SHP77 treated with DMSO at 0.1 percent for 48 hours (cell line): ENCODE measurements around the gene RASSF1.
"Not testable (repeated sequence)": the region's sequence is repeated elsewhere in the genome, so short reads cannot be mapped to it uniquely, and the experiment has no call there.

Source experiments
- DNase-seq: peaks from one replicate; lab custom pipeline; 2025; lab: John Stamatoyannopoulos, UW

Gene RASSF1

DNA sequence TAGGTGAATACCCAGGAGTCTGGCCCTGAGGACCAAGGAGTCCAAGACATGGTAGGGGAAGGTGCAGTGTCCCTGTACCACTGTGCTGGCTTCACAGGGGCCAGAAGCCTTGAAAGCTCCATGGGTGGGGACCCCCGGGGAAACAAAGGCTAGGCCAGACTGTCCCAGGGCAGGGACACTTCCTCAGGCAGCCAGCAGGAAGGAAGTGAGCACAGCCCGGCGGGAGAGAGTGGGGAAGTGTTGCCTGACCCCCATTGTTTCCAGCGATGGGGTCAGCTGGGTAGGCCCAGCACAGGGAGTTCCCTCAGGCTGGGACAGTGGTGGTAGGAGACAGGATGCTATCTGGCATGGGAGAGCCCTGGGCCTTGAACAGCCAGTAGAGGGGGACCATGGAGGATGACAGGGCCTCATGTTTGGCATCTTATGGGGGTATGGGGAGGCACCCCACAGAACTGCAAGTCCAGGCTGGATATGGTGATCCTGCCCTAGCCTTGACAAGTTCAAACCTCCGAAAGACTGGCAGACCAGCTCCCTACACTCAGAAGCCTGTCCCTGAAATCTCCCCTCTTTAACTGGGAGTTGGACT lies 16.9 kb downstream of the RASSF1 start:
- DNase-seq = no peak

DNA sequence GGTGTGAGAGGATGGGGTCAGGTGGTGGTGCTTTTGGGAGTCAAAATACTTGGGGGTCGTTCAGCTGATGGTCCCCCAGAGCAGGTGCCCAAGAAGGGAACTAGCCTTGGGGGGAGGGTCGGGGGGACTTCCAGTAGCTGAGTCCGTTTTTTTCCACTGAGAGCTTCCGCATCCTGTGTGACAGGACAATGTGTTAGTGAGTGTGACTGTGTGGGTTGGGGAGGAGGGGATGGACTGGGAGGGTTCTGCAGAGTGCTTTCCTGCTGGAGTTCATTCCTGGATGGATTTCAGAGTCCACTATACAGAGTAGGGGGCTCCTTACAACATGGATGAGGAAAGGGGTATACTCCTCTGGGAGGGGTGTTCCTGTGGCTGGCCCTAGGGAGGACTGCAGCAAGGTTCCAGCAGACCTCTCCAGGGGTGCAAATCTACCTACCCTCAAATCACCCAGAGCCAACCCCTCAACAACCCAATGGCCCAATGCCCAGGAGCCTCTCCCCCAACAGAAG lies 17.5 kb downstream of the RASSF1 start:
- DNase-seq = peak; percentile 18

DNA sequence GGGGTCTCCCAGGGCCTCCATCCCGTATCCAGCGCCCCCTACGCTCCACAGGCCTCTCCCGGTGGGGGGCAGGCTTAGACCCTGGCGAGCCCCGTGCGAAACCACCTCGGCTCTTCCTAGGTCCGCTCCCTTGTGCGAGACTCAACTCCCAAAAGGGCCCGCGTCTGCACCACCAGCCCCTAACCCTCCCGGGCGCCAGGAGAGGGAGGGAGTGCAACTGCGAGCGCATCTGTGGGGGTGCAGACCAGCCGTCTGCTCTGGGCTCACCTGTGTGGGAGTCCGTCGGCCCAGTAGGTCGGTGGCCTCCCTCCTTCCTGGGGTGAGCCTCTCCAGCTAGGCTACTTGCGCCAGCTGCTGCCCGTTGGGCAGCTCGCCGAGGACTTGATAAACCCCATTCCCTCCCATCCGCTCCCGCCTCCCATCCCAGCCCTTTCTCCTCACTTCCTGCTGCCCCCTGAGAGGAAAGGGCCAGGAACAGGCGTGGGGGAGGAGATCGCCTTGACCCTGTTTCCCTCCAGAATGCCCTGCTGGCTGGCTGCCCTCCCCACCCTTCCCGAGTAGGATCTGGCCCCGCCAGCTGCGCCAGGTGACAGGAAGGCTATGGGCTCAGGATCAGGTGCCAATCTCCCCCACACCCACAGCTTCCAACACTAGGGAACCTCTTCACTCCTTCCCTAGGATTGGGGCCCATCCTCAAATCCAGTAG lies 18.1 kb downstream of the RASSF1 start, which contains the start of gene HYAL2:
TSS of gene HYAL2 (minus strand) at position 360 of the 706 bp plus-strand sequence. CDS start 2,256 bp downstream, outside the sequence.
- DNase-seq = peak; percentile 48

DNA sequence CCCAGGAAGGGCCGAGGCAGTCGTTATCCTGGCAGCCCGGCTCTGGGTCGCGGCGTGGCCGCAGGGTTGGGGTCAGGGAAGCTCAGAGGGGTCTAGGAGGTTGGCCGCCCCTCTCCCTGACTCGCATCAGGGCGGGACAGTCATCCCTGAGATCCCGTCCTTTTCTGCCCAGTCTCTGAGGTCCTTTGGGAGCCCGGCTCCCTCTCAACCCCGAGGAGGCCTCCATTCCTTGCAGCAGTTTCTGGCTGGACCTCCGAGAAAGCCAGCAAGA lies 18.6 kb downstream of the RASSF1 start:
- DNase-seq = no peak

DNA sequence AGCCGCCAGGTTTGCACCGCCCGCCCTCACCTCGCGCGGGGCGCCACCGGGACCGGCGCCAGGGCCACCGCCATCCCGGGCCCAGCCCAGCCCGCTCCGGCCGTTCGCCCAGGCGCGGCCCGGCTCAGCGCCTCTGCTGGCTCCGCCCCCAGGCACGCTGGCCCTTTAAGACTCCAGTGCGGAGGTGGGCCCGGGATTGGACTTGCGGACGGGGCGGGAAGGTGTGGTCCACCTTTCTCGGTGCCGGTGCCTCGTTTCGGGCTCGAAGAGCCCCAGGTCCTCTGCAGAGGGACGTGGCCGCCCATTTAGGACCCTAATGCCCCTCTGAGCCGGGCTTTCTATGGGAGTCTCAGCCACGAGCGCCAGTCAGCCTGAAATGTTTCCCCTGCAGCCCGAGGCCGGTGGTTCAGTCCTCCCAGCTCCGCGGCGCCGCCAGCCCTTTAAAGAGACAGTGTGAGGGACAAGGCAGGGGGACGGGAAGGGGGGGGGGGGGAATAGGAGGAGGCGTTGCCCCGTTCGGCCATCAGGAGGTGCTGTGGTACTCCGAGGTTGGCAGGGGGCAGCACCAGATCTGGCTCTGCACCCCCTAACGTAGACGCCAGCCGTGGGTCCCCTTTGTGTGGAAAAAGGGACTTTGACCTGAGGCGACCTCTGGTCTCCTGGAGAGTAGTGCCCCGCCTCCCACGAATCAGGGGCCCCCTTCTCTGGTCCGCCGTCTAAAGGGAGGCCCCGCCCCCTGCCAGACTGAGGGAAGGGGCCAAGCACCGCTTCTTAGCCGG lies 19.1 kb downstream of the RASSF1 start:
- DNase-seq = peak; percentile 78

DNA sequence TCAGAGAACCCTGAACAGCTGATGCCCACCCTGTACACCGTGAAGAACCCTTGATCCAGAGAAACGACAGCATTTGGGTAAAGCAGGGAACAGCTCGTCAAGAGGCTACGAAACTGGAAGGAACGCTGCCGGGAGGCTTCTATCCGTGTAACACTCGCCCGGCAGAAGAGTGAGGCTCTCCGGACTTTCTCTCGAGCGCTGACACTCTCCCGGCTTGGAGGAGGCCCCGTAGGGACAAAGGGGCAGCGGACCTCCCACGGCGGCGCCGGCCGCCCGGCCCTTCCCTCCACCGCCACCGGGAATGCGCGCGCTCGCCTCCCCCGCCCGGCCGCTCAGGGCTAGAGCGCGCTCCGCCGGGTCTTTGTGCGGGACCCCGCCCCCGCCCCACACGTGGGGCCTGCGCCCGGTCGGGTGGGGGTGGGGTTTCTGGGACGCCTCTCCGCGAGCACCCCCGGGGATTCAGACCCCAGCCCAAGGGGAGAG lies 19.7 kb downstream of the RASSF1 start:
- no peak for DNase-seq

DNA sequence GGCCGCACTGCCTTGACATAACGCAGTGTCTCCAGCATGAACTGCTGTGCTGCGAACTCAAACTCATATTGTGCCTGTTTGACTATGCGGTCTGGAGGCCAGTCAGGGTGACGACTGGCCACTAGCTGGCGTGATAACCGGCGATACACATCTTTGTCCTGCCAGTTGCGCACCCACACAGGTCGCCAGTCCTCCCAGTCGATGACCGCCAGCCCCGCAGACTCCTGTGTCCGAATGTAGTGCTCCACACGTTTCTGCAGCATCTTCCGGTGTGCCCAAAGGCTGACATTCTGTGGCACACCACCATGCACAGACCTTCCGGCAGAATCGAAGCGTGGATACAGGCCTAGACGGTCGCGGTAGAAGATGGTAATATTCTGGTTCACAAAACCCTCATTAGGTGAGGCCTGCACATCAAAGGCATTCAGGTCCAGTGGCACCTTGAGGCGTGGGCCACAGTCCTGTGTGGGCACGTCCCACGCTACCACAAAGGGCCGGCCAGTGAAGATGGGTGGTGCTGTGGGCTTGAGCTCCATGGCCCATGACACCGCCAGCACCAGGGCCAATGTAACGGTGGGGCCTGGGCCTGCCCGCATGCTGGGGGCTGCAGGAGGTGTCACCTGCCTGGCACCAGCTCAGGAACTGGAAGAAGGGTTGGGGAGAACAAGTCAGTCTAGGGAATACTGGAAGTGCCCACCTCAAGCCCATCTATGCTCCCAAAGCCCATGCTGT lies 20.6 kb downstream of the RASSF1 start:
- DNase-seq = no peak

DNA sequence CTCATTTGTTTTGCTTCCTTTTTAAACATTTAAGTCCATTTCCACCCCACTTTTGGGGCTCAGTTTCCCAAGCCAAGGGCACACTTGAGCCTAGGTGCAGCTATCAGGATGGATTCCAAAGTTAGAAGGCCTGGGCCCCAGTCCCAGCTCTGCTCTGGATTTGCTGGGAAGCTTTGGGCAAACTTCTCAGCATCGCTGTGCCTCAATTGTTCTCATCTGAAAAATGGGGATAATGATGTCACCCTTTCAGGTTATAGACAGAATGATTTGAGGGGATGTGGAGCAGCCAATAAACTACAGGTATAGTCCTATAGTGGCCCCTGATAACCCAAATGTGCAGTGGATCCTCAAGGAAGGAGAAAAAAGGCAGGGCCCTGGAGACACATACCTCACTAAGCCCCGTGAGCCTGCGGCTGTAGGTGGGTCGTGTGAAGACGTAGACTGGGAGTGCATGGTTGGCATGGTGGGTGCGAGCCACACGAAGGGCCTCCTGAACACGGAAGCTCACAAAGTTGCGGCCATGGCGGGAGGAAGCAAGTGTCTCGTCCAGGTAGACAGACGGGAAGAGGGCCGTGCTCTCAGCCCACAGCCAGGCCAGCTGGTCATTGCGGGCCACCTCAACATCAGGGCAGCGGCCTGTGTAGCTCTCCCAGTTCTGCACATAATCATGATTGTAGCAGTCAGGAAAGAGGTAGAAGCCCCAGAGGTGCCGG lies 21.3 kb downstream of the RASSF1 start:
- no peak for DNase-seq

DNA sequence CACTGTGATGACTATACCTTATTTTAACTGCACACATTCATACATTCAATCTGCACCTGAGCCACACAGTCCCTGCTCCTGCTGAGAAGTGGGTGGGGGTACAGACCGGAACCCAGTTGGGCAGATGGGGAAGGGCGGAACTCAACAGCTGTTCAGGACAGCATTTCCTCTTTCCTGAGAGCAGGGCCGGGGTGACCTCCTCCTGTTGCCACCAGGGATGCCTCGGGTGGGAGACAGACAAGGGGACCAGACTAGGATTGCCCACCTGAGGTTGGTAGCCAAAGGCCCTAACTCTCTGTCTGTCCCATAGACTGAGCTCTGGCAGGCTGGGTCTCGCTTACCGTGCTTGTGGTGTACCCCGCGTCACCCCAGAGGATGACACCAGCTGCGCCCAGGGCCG lies 22.0 kb downstream of the RASSF1 start:
- DNase-seq = no peak

DNA sequence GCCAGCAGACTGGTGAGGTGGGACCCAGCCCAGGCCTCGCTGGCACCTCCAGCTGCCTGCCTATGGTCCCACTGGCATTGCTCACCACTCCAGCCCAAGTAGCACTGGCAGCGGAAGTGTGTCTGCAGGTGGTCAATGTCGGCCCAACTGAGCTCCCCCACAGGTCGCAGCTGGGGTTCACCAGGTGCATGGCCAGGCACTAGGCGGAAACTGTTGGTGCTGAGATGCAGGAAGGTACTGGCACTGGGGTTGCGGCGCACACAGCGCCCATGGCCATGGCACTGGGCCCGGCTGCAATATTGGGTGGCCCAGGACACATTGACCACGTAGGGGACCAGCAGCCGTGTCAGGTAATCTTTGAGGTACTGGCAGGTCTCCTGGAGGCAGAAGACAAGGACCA lies 22.5 kb downstream of the RASSF1 start:
- no peak for DNase-seq

DNA sequence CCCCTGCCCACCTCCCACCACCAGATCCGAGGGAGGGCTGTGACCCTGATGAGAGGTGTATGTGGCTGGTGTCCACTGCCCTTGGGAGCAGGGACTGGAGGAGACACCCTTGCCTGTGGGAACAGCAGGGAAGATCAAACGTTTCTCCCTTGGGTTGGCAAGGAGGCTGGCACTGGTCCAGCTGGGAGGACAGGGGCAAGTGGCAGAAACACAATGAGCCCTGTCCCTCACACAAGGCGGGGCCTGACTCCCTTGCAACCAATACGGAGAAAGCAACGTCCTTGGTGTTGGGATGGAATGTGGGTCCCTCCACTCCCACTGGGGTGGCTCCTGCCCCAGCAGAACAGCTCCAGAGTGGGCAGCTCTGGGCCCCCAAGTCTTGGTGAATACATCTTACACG lies 23.3 kb downstream of the RASSF1 start:
- DNase-seq = no peak

DNA sequence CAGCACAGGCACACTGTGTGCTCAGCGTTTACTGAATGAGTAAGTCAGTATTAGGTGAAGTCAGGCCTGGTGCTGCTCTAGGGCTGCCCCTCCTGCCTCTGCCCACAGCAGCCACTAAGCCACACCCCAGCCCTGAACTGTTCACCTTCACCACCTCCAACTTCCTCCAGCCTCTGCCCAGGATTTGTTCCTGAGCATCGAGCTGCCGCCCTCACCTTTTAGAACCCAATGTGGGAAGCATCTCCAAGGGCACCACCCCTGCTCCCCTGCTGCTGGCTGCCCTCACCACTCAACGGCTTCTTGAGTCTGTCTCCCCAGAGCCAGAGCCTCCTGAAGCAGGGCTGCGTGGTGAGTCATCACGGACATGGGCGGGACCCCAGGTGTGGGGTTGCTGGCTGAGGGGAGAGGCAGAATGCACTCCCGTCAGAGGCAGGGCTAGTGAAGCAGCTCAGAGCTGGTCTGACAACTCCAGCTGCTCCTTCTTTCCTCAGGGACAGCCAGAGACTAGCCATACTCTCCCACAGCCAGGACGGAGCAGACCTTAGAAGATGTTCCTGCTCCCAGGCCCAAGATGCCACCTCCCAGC lies 23.9 kb downstream of the RASSF1 start:
- DNase-seq = no peak

DNA sequence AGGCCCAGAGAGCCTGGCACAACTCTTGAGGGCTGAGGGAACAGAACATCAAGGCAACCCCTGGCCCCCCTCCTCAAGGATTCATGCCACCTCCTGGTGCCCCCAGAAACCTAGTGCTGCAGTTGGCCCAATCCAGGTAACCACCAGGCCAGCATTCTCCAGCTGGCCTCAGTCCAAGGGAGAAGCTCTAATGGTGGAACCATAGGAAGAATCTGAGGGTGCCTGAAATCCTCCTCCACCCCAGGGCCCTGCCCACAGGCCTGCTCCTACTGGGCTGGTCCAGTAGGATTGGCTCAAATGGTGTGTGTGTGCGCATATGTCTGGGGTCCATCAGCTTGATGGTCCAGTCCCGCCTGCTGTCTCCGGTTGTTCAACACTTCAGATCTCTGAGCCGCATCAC lies 25.8 kb downstream of the RASSF1 start:
- DNase-seq = no peak

DNA sequence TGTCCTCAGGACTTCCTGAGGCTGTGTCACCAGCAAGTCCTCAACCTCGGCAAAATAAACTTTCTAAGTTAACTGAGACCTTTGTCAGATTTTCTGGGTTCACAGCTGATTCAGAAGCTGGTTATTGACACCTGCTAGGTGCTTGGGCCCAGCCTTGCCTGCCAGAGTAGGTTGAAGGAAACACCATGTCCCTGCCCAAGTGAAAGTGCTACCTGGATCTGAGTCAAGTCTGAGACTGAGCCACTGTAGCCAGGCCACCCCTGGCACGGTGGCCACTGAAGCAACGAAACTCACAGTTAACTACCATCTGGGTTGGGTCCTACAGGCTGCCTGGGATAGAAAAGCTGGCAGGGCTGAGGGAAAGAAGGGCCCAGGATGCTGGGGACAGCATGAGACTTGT lies 26.3 kb downstream of the RASSF1 start:
- DNase-seq = no peak

DNA sequence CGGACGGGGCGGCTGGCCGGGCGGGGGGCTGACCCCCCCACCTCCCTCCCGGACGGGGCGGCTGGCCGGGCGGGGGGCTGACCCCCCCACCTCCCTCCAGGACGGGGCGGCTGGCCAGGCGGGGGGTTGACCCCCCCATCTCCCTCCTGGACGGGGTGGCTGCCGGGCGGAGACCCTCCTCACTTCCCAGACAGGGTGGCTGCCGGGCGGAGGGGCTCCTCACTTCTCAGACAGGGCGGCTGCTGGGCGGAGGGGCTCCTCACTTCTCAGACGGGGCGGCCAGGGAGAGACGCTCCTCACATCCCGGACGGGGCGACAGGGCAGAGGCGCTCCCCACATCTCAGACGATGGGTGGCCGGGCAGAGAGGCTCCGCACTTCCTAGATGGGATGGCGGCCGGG lies 28.6 kb downstream of the RASSF1 start:
- not testable (repeated sequence) for DNase-seq

DNA sequence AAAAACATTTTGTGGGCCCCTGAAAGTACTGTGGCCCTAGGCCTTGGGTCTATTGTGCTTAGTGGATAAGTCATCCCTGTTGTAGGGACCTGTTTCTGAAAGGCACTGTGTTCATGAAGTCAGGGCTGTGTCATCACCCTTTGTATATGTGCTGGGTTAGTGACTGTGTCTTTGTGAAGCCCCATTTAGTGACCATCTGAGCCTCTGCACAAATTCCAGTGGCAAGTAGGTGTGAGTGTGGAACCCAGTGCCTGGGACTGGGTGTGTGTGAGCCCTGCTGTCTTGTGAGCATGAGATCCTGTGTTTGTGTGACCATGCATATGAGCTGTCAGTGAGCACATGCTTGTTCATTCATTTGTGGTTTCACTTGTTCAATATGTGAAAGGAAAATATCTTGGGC lies 36.0 kb downstream of the RASSF1 start:
- DNase-seq = no peak

DNA sequence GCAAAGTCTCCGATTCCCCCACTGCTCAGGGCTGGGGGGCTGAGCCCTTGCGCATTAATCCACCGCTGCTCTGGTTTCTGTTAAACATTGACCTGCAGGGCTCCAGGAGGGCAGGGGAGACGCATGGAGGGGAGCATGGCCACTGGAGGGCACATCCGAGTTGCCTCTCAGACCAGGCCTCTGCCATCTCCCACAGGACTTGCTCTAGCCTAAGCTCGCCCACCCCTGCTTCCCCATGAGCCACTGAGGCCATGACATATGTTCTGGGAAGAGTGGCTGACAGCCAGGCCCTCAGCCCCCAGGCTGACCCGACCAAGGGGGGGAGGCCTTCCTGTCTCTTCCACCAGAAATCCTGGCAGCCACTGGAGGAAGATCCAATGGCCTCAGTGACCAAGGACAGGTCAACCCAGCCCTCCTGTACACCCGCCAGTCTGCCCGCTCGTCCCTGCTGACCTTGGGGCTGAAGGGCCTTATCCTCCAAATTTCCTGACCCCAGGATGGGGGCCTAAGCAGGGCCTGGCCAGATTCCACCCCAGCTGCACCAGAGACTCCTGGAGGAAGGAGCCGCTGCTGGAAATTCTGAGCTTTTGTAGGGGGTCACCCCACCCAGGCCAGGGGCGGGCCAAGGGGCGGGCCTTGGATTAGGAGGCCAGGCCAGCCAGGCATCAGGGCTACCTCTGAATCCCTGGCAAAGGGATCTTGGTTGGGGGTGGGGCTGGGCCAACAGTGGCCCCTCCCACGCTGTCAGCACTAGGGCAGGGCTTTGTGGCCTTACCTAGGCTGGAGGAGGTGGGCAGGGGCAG lies 37.4 kb downstream of the RASSF1 start, which contains the start of gene HYAL1:
TSS of gene HYAL1 (minus strand) at position 562 of the 803 bp plus-strand sequence. CDS start 618 bp downstream, outside the sequence.
- DNase-seq = no peak

DNA sequence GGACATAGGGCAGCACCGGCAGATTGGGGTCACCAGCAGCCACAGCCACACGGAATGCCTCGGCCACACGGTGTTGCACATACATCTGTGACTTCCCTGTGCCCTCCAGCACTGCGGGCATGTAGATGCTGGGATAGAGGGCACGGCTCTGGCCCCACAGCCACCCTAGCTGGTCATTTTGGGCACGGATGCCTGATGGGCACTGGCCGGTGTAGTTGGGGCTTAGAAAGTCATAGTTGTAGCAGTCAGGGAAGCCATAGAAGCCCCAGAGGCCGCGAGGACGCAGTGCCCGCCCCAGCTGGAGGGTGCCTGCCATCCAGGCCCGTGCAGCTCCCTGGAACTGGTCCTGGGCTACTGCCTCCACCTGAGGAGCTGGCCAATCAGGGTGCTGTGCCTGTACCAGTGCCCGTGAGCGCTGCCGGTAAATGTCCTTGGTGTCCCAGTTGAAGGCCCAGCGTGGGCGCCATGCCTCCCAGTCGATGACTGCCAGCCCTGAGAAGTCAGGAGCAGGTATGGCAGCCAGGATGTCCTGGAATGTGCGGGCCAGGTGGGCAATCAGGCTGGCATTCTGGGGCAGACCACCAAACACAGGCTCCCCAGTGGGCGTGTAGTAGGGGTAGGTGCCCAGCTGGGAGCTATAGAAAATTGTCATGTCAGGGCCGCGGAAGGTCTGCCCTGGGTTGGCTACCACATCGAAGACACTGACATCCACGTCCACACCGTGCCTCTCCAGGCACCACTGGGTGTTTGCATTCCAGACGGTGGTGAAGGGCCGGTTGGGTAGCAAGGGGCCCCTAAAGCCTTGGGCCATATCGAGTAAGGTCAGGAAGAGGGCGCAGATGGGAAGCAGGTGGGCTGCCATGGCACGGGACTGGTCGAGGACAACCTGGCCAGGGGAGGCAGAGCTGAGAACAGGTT lies 38.3 kb downstream of the RASSF1 start:
- DNase-seq = no peak

DNA sequence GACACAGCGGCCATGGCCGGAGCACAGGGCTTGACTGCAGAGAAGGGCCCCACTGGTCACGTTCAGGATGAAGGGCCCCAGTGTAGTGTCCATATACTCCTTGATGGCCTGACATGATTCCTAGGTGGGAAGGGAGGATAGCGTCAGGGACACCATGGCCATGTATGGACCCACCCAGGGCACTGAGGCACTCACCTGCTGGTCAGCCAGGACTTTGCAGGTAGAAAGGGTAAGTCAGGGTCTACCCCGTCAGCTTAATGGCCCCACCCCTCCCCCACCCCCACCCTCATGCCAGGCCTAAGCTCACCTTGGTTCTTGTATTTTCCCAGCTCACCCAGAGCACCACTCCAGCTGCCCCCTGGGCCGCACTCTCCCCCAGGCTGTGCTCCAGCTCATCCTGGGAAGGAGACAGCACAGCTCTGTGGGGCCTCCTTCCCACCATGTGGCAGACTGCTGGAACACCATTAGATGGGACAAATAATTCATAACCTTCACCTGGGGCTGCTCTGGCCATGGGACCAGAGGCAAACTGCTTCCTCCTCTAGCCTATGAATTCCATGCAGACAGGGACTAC lies 39.9 kb downstream of the RASSF1 start:
- no peak for DNase-seq
